K562 (cell line): ENCODE measurements around the gene GFAP. TPM values are rescaled to one million over a fixed set of nuclear protein-coding genes. Genes with fewer than 3 reads are reported as not detected.
A peak's percentile ranks its signal among the peaks of the same experiment; 100 is the strongest.

ENCODE experiments used
- ATAC-seq: fragments of 200-7000 bp; cut with Tn5 transposase; 3 replicates; pipeline ENCODE4 v1.9.1; 2020; ENCODE audit warnings: moderate library complexity
- BruUV-seq: library from RNA; stranded (reverse); fragments of 400-500 nt; replicated peaks from 2 replicates; lab custom pipeline; 2021; lab: Mats Ljungman, UMichigan
- CTCF ChIA-PET: fragments of 300-600 bp; formaldehyde crosslinking; extraction: SDS; loops from one replicate; lab custom pipeline; 2021; ENCODE audit warnings: low intra/inter-chr PET ratio; lab: Yijun Ruan, JAX
- POLR2A ChIA-PET: fragments of 300-600, 350-650 bp; sonication (Branson Sonifier 250); formaldehyde crosslinking; extraction: SDS; loops from one replicate; lab custom pipeline; 2021; ENCODE audit warnings: antibody characterized with exemption, inconsistent platforms; lab: Yijun Ruan, JAX
- DNase-seq, 4 experiments: peaks; one replicate each; pipeline versions ENCODE4 v3.0.0 to v3.0.0-alpha.2; 2011 to 2018; ENCODE audit warnings: low spot score in 3 of 4, mixed read lengths in 3 of 4; ENCODE audit errors: extremely low read depth in 1 of 4
- FAIRE-seq: peaks from 2 replicates; lab custom pipeline; 2011; peaks lifted over from hg19 to GRCh38; lab: Jason Lieb, UNC
- H2AFZ ChIP-seq: 2 replicates; pipeline ENCODE4 v1.6.0; 2011; ENCODE audit warnings: low read depth, low read length, control low read depth, inconsistent platforms
- H3K27ac ChIP-seq: fragments of 200-600 bp; 3 replicates; pipeline ENCODE4 v1.8.0; 2011; ENCODE audit warnings: low read depth, mild to moderate bottlenecking, control low read depth, inconsistent platforms, low read length, moderate library complexity, mixed read lengths; ENCODE audit errors: extremely low read depth
- H3K27me3 ChIP-seq, 2 experiments: fragments of 300-600 bp in 1 of 2; 2 replicates in 1 of 2; 3 replicates in 1 of 2; pipeline versions ENCODE4 v1.6.0 to v1.8.0; 2011; ENCODE audit warnings: inconsistent platforms in 2 of 2, low read length in 2 of 2, mild to moderate bottlenecking in 1 of 2, mixed read lengths in 1 of 2, moderate library complexity in 1 of 2; ENCODE audit not compliant: control insufficient read depth in 2 of 2, insufficient read depth in 2 of 2
- H3K36me3 ChIP-seq: fragments of 300-600 bp; 3 replicates; pipeline ENCODE4 v1.8.0; 2011; ENCODE audit warnings: mild to moderate bottlenecking, low read length, inconsistent platforms; ENCODE audit not compliant: control insufficient read depth, insufficient read depth
- H3K4me1 ChIP-seq, 2 experiments: fragments of 200-600 bp in 1 of 2; replicated peaks in 1 of 2; 2 replicates in 1 of 2; 3 replicates in 1 of 2; pipeline versions ENCODE4 v1.5.1 to v1.8.0; 2011; ENCODE audit warnings: inconsistent platforms in 2 of 2, low read length in 2 of 2, mild to moderate bottlenecking in 1 of 2, mixed read lengths in 1 of 2, moderate library complexity in 1 of 2; ENCODE audit not compliant: control insufficient read depth in 2 of 2, insufficient read depth in 2 of 2
- H3K4me2 ChIP-seq: 2 replicates; pipeline ENCODE4 v1.6.1; 2011; ENCODE audit warnings: low read length, control low read depth, inconsistent platforms, mixed read lengths; ENCODE audit not compliant: insufficient read depth
- H3K4me3 ChIP-seq: fragments of 200-600 bp; sonication (generic), shearing (Covaris generic); 2 replicates; pipeline ENCODE4 v1.5.1; 2016; ENCODE audit warnings: control low read depth, inconsistent platforms
- H3K79me2 ChIP-seq: fragments of 200-600 bp; 3 replicates; pipeline ENCODE4 v1.8.0; 2011; ENCODE audit warnings: low read length, inconsistent platforms; ENCODE audit not compliant: control insufficient read depth, insufficient read depth
- H3K9ac ChIP-seq, 2 experiments: 2 replicates each; pipeline versions ENCODE4 v1.6.0 to v1.6.1; 2011; ENCODE audit warnings: low read depth in 2 of 2, low read length in 2 of 2, control low read depth in 1 of 2, inconsistent platforms in 1 of 2, mild to moderate bottlenecking in 1 of 2, mixed read lengths in 1 of 2; ENCODE audit not compliant: insufficient read depth in 1 of 2
- H3K9me1 ChIP-seq: one replicate; pipeline ENCODE4 v1.6.0; 2011; ENCODE audit warnings: inconsistent platforms, mild to moderate bottlenecking, low read length, moderate library complexity; ENCODE audit not compliant: control insufficient read depth, insufficient read depth
- H3K9me3 ChIP-seq: replicated peaks from 2 replicates; pipeline ENCODE4 v1.5.1; 2011; ENCODE audit warnings: low read depth, low read length, inconsistent platforms; ENCODE audit not compliant: control insufficient read depth, insufficient read depth
- H4K20me1 ChIP-seq: replicated peaks from 2 replicates; pipeline ENCODE4 v1.6.1; 2011; ENCODE audit warnings: low read length, inconsistent platforms, mixed read lengths; ENCODE audit not compliant: control insufficient read depth, insufficient read depth
- CHCHD3 ChIP-seq: fragments of 250-450 bp; sonication (Bioruptor Pico); IDR thresholded peaks from 2 replicates; pipeline ENCODE4 v2.1.2; 2022; ENCODE audit warnings: mild to moderate bottlenecking
- JUND ChIP-seq, 2 experiments: IDR thresholded peaks; 2 replicates in 1 of 2; 3 replicates in 1 of 2; pipeline ENCODE4 v1.6.1; 2011; ENCODE audit warnings: borderline replicate concordance in 2 of 2, low read depth in 2 of 2, low read length in 2 of 2, improper control_type of control experiment in 1 of 2, missing biosample characterization in 1 of 2, missing genetic modification characterization in 1 of 2, missing genetic modification reagents in 1 of 2
- NFIC ChIP-seq: fragments of 450-650 bp; IDR thresholded peaks from 2 replicates; pipeline ENCODE4 v1.6.1; 2017; ENCODE audit warnings: mild to moderate bottlenecking, inconsistent platforms
- ZBTB1 ChIP-seq: sonication (generic); formaldehyde crosslinking; IDR thresholded peaks from 2 replicates; pipeline ENCODE4 v1.8.1; 2023; ENCODE audit warnings: missing genetic modification reagents, low read depth, mild to moderate bottlenecking, borderline replicate concordance
- ZNF384 ChIP-seq: IDR thresholded peaks from 2 replicates; pipeline ENCODE4 v1.6.1; 2012; ENCODE audit warnings: low read depth, low read length, improper control_type of control experiment
- ZNF518B ChIP-seq: fragments of 250-450 bp; sonication (Bioruptor Pico); IDR thresholded peaks from 2 replicates; pipeline ENCODE4 v1.5.0; 2021; ENCODE audit warnings: mild to moderate bottlenecking, moderate library complexity
- ZSCAN29 ChIP-seq: fragments of 450-650 bp; IDR thresholded peaks from 2 replicates; pipeline ENCODE4 v1.6.1; 2017
- WGBS: fragments of 100-300 bp; shearing (Covaris generic); methylation state at CpG from one replicate; pipeline ENCODE4 v1.1.6; 2016; ENCODE audit warnings: low coverage, mixed read lengths; ENCODE audit not compliant: insufficient coverage; ENCODE audit errors: missing lambda C conversion rate; 5-methylcytosine and 5-hydroxymethylcytosine counted together
- in situ Hi-C: fragments of 300-500 bp; cut with MboI; formaldehyde crosslinking; loops from 4 replicates; pipeline ENCODE4 v1.15.0; 2018; ENCODE audit warnings: inconsistent platforms, mixed read lengths
- intact Hi-C: fragments of 100-400 bp; cut with micrococcal nuclease; formaldehyde crosslinking; loops from 2 replicates; pipeline ENCODE4 v1.14.2; 2022
- polyA plus RNA-seq, 8 experiments: library from polyadenylated mRNA; depleted of rRNA in 4 of 8; stranded (reverse) in 5 of 8; unstranded in 3 of 8; fragments of >200 nt; fragmentation: Nextera tagmentation in 2 of 8; fragmentation: Illumina TruSeq in 1 of 8; extraction: Ambion mirVana in 2 of 8; extraction: Trizol in 1 of 8; gene quantifications; 2 replicates each; pipeline versions ENCODE4 v1.2.1 to v1.2.3, GENCODE V29; 2011 to 2014; ENCODE audit warnings: inconsistent platforms in 1 of 8, missing spikeins in 1 of 8
- total RNA-seq, 7 experiments: library from RNA; depleted of rRNA in 6 of 7; stranded (reverse); fragments of >200 nt in 6 of 7; fragmentation: Illumina TruSeq in 2 of 7; extraction: Trizol in 2 of 7; gene quantifications; 2 replicates each; pipeline versions ENCODE4 v1.2.1 to v1.2.3, GENCODE V29; 2011 to 2021; ENCODE audit warnings: low replicate concordance in 1 of 7

GFAP gene
- total and polyA plus RNA-seq, 9 of the 15 experiments (the other 6 are each of a cell fraction or from before 2014, with no cell fraction given), result 0.07 to 1.4 (median 0.60) TPM; not detected in 1

GRCh38 chr17:44960691-44961090 is 45.4 kb upstream of the GFAP start:
- ATAC-seq, result no peak
- in situ Hi-C loops, result no loop called here
- FAIRE-seq, result no peak
- no peaks in the 10 kb centered on the region for H3K9me1 ChIP-seq
- H3K79me2 ChIP-seq, result no peaks in the 10 kb centered on the region
- BruUV-seq, result no TSS peak
- no peak for DNase-seq
- H3K4me3 ChIP-seq, result no peak overlapping the region
- H3K4me2 ChIP-seq, result no peak overlapping the region
- ChIA-PET POLR2A (interaction anchor here (0.6 kb wide), 1 partner anchor 18 kb away, joined by 3 read pairs; no protein-coding TSS in a partner anchor), CTCF (no interaction called here)
- H2AFZ ChIP-seq, result no peak overlapping the region
- H3K36me3 ChIP-seq, result no peaks in the 10 kb centered on the region
- no peak overlapping the region for H3K27ac ChIP-seq
- no peaks in the 10 kb centered on the region for H4K20me1 ChIP-seq
- intact Hi-C loops, result no loop called here
- no peaks in the 10 kb centered on the region for H3K9me3 ChIP-seq
- peaks cover 18 to 42% of the 10 kb centered on the region in 2 experiments for H3K27me3 ChIP-seq
- no peak for TF ChIP-seq JUND (IDR thresholded peaks at IDR 0.05; ENCODE audit: borderline replicate concordance, low read depth, low read length)
- TF ChIP-seq JUND (tag; IDR thresholded peaks at IDR 0.05; ENCODE audit: borderline replicate concordance, low read depth, low read length), result no peak
- TF ChIP-seq ZNF384, result no peak
- no peak for TF ChIP-seq CHCHD3 (CRISPR knock-in tag)
- TF ChIP-seq ZNF518B, result no peak
- TF ChIP-seq NFIC, result 0 out of 2 replicates have a peak, but pooled peaks have one; percentile 34
- no peak for TF ChIP-seq ZSCAN29
- TF ChIP-seq ZBTB1, result no peak
- no peak overlapping the region for H3K9ac ChIP-seq
- peaks cover 0 to 10% of the 10 kb centered on the region in 2 experiments; a peak in 2 of 5 replicates for H3K4me1 ChIP-seq
- 0% methylated on average over 2 of the region's 2 CpGs for WGBS
